ENCODE results near the gene SMPD3. TPM values are rescaled to one million over a fixed set of nuclear protein-coding genes. Genes with fewer than 3 reads are reported as not detected.

SMPD3 gene
- total RNA-seq, 1 experiment from 2014 or later: 0.77 TPM

GRCh38 chr16:68408428-68408827, 39.9 kb downstream of the SMPD3 start:
- no peak for ATAC-seq

GRCh38 chr16:68406458-68407152, 41.7 kb downstream of the SMPD3 start:
- POLR2A ChIA-PET: no interaction called here
- no peaks in the 10 kb centered on the region for H3K9me3 ChIP-seq (ENCODE audit: control insufficient read depth, insufficient read depth, low read depth, low read length)
- peaks cover 5% of the 10 kb centered on the region; the same call in 1 of the 2 replicates for H3K4me1 ChIP-seq (ENCODE audit: control insufficient read depth, insufficient read depth, low read length)
- no TSS peak for BruUV-seq (replicated peaks)
- no peaks in the 10 kb centered on the region for H3K36me3 ChIP-seq (ENCODE audit: control insufficient read depth, insufficient read depth, low read length)
- TF ChIP-seq REST (IDR thresholded peaks at IDR 0.05; ENCODE audit: insufficient read depth in 1 of 2, low read depth in 2 of 2, low read length in 1 of 2) (no peak), SIN3A (IDR thresholded peaks at IDR 0.05; ENCODE audit: borderline replicate concordance, insufficient read depth, low read depth, low read length) (no peak)
- no peak for DNase-seq (ENCODE audit: low read depth, low spot score)
- in situ Hi-C loops (cut with HindIII; ENCODE audit: low pct_unique_long_range_greater_than_20kb, low sequenced_read_pairs): no loop called here
- H3K27ac ChIP-seq (ENCODE audit: low read length): no peak overlapping the region
- H3K27me3 ChIP-seq (ENCODE audit: control insufficient read depth, insufficient read depth, low read length): no peaks in the 10 kb centered on the region
- intact Hi-C loops (cut with micrococcal nuclease; ENCODE audit: unreplicated experiment): no loop called here
- CTCF ChIA-PET: no interaction called here
- H3K4me3 ChIP-seq (ENCODE audit: low read depth in 2 of 2, low read length in 2 of 2): no peak overlapping the region
- peak; percentile 34; the same call in 1 of the 2 replicates for ATAC-seq

More at GRCh38 chr16:68408428-68408827, 39.9 kb downstream of the SMPD3 start:
- POLR2A ChIA-PET: no interaction called here
- no peaks in the 10 kb centered on the region for H3K9me3 ChIP-seq (ENCODE audit: control insufficient read depth, insufficient read depth, low read depth, low read length)
- H3K27me3 ChIP-seq (ENCODE audit: control insufficient read depth, insufficient read depth, low read length): no peaks in the 10 kb centered on the region
- CTCF ChIA-PET: interaction anchor here (0.5 kb wide), 1 partner anchor 41 kb away, joined by 3 read pairs; no protein-coding TSS in a partner anchor
- no peak overlapping the region for H3K4me3 ChIP-seq (ENCODE audit: low read depth in 2 of 2, low read length in 2 of 2)
- no peak for TF ChIP-seq POLR2AphosphoS5 (IDR thresholded peaks at IDR 0.05; ENCODE audit: low read depth, low read length)
- TF ChIP-seq SIN3A (IDR thresholded peaks at IDR 0.05; ENCODE audit: borderline replicate concordance, insufficient read depth, low read depth, low read length): no peak
- TF ChIP-seq TCF7L2 (IDR thresholded peaks at IDR 0.05; ENCODE audit: low read depth, low read length): no peak
- TF ChIP-seq REST (IDR thresholded peaks at IDR 0.05; ENCODE audit: insufficient read depth in 1 of 2, low read depth in 2 of 2, low read length in 1 of 2): no peak
- no peak for TF ChIP-seq CTCF (IDR thresholded peaks at IDR 0.05)
- no peaks in the 10 kb centered on the region for H3K36me3 ChIP-seq (ENCODE audit: control insufficient read depth, insufficient read depth, low read length)
- H3K27ac ChIP-seq (ENCODE audit: low read length): no peak overlapping the region
- in situ Hi-C loops (cut with HindIII; ENCODE audit: low pct_unique_long_range_greater_than_20kb, low sequenced_read_pairs) (no loop called here), intact Hi-C loops (cut with micrococcal nuclease; ENCODE audit: unreplicated experiment) (no loop called here)
- peaks cover 5% of the 10 kb centered on the region; the same call in 1 of the 2 replicates for H3K4me1 ChIP-seq (ENCODE audit: control insufficient read depth, insufficient read depth, low read length)
- no peak for DNase-seq (ENCODE audit: low read depth, low spot score)
- BruUV-seq (replicated peaks): no TSS peak
